Endodermal cell (in vitro differentiated cells): ENCODE results near the gene SLC22A17. TPM values are rescaled to one million over a fixed set of nuclear protein-coding genes. Genes with fewer than 3 reads are reported as not detected.

Experiments
- DNase-seq: peaks from one replicate; pipeline ENCODE4 v3.0.0-alpha.2; 2017
- H3K27ac ChIP-seq: 2 replicates; pipeline ENCODE4 v1.5.1; 2013; ENCODE audit warnings: mild to moderate bottlenecking, low read depth, low read length, moderate library complexity
- H3K27me3 ChIP-seq: 2 replicates; pipeline ENCODE4 v1.6.1; 2013; ENCODE audit warnings: mild to moderate bottlenecking, low read length, moderate library complexity; ENCODE audit not compliant: insufficient read depth, control insufficient read depth, poor library complexity, severe bottlenecking
- H3K36me3 ChIP-seq: 2 replicates; pipeline ENCODE4 v1.7.0; 2013; ENCODE audit warnings: mild to moderate bottlenecking, low read length, moderate library complexity; ENCODE audit not compliant: control insufficient read depth, insufficient read depth
- H3K4me1 ChIP-seq: one replicate; pipeline ENCODE4 v1.7.0; 2013; ENCODE audit warnings: low read length; ENCODE audit not compliant: control insufficient read depth, insufficient read depth
- H3K4me3 ChIP-seq: 2 replicates; pipeline ENCODE4 v1.5.1; 2013; ENCODE audit warnings: mild to moderate bottlenecking, low read length, moderate library complexity
- H3K9ac ChIP-seq: 2 replicates; pipeline ENCODE4 v1.6.1; 2013; ENCODE audit warnings: mild to moderate bottlenecking, low read length, moderate library complexity; ENCODE audit not compliant: poor library complexity, severe bottlenecking; ENCODE audit errors: extremely low read depth
- H3K9me3 ChIP-seq: 2 replicates; pipeline ENCODE4 v1.6.1; 2013; ENCODE audit warnings: mild to moderate bottlenecking, low read length, moderate library complexity; ENCODE audit not compliant: control insufficient read depth
- H3K27ac Mint-ChIP-seq: 2 replicates; pipeline ENCODE4 v1.8.0; 2020; ENCODE audit warnings: mixed read lengths
- H3K27me3 Mint-ChIP-seq: 2 replicates; pipeline ENCODE4 v1.8.0; 2021; ENCODE audit warnings: mild to moderate bottlenecking, mixed read lengths; ENCODE audit not compliant: insufficient read depth
- H3K36me3 Mint-ChIP-seq: 2 replicates; pipeline ENCODE4 v1.8.0; 2020; ENCODE audit warnings: low read depth, mixed read lengths
- H3K4me1 Mint-ChIP-seq: 2 replicates; pipeline ENCODE4 v1.8.0; 2020; ENCODE audit warnings: mixed read lengths
- H3K4me3 Mint-ChIP-seq: 2 replicates; pipeline ENCODE4 v1.8.0; 2020; ENCODE audit warnings: mild to moderate bottlenecking, moderate library complexity, mixed read lengths
- H3K9me3 Mint-ChIP-seq: 2 replicates; pipeline ENCODE4 v1.8.0; 2020; ENCODE audit warnings: mild to moderate bottlenecking, mixed read lengths
- WGBS, 2 experiments: methylation state at CpG; one replicate each; pipeline versions ENCODE4 v1.1.5 to v1.1.7; 2013; ENCODE audit warnings: missing lambda C conversion rate in 2 of 2, mixed read lengths in 1 of 2; ENCODE audit not compliant: insufficient coverage in 1 of 2, insufficient read length in 1 of 2; 5-methylcytosine and 5-hydroxymethylcytosine counted together
- total RNA-seq, 2 donors: library from RNA; stranded (reverse); fragmentation: NEBNext Ultra II Directional in 1 of 2; extraction: Animal tissue kit (Norgen Biotek cat#: 25700) in 1 of 2; gene quantifications; 2 replicates in 1 of 2; 3 replicates in 1 of 2; pipeline ENCODE4 v1.2.1, GENCODE V29; 2021
- TF ChIP-seq, protein P1 (sequence below): fragments of 200-600 bp; sonication (generic); conservative IDR thresholded peaks from 2 replicates; pipeline ENCODE4 v1.5.0; 2021; ENCODE audit warnings: antibody characterized with exemption, mild to moderate bottlenecking

Gene SLC22A17
- total RNA-seq, 2 donors from 2014 or later: 49.9 to 89.0 TPM

DNA sequence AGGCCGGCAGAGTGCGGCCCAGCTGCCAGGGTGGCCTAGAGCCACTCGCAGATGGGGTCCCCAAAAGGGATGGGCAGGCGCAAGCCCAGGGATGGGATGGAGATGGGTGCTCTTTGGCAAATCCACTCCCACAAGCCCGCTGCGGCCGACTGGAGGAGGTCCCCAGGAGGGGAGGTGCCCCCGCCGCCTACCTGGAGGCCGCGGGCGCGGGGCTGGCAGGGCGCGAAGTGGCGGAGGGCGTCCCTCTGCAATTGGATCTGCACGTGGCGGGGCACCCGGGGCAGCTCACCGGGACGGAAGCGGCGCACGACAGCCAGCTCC lies 50.8 kb downstream of the SLC22A17 start:
- Mint-ChIP-seq H3K27ac (peak overlapping the region; percentile 70), H3K4me1 (peaks cover 11% of the 10 kb centered on the region), H3K9me3 (no peaks in the 10 kb centered on the region), H3K36me3 (peaks cover 3% of the 10 kb centered on the region), H3K27me3 (peaks cover 29% of the 10 kb centered on the region), H3K4me3 (peak overlapping the region; percentile 74)
- Histone ChIP-seq H3K9ac (peak overlapping the region; percentile 46), H3K27ac (peak overlapping the region; percentile 89), H3K9me3 (no peaks in the 10 kb centered on the region), H3K4me3 (peak overlapping the region; percentile 81), H3K4me1 (no peaks in the 10 kb centered on the region), H3K27me3 (peaks cover 5% of the 10 kb centered on the region), H3K36me3 (peaks cover 6% of the 10 kb centered on the region)
- TF ChIP-seq, protein P1, sequence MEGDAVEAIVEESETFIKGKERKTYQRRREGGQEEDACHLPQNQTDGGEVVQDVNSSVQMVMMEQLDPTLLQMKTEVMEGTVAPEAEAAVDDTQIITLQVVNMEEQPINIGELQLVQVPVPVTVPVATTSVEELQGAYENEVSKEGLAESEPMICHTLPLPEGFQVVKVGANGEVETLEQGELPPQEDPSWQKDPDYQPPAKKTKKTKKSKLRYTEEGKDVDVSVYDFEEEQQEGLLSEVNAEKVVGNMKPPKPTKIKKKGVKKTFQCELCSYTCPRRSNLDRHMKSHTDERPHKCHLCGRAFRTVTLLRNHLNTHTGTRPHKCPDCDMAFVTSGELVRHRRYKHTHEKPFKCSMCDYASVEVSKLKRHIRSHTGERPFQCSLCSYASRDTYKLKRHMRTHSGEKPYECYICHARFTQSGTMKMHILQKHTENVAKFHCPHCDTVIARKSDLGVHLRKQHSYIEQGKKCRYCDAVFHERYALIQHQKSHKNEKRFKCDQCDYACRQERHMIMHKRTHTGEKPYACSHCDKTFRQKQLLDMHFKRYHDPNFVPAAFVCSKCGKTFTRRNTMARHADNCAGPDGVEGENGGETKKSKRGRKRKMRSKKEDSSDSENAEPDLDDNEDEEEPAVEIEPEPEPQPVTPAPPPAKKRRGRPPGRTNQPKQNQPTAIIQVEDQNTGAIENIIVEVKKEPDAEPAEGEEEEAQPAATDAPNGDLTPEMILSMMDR: no peak
- 0 to 1% methylated on average over 15 to 25 of the region's 25 CpGs for WGBS, 2 experiments
- no peak for DNase-seq

DNA sequence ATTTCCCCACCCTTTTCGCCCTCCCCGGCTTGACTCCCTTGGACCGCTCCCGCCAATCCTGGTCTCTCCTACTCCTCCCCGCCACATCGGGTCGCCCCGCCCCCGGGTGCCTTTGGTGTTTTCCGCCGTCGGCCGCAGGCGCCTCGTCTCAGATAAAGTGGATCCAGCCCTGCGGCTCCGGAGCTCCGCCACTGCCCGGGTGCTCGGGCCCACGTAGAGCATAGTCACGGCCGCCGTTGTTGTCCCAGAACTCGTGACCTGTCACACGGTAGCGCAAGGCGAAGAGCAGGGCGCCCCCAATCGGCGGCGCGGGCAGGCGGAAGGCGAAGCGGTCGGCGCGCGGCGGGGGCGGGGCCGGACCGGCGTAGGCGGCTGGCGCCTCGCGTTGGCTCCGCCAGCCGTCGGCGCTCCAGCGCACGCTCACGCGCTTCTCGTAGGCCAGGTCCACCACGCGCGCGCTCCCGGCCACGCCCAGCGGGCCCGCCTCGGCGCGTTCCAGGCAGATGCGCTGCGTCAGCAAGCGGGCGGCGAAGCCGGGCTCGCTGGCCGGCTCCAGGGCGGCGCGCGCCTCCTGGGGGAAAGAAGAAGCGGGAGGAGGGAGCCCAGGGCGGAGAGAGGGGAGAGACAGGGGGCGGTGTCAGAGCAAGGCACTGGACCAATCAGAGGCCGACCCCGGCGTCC lies 51.3 kb downstream of the SLC22A17 start:
- peaks cover 6% of the 10 kb centered on the region for H3K36me3 ChIP-seq
- H3K27me3 Mint-ChIP-seq: peaks cover 34% of the 10 kb centered on the region
- H3K27ac Mint-ChIP-seq: peak overlapping the region; percentile 96
- H3K36me3 Mint-ChIP-seq: peaks cover 3% of the 10 kb centered on the region
- peak overlapping the region; percentile 74 for H3K4me3 Mint-ChIP-seq
- H3K9me3 Mint-ChIP-seq: no peaks in the 10 kb centered on the region
- no peaks in the 10 kb centered on the region for H3K4me1 ChIP-seq
- H3K4me3 ChIP-seq: peak overlapping the region; percentile 81
- H3K9me3 ChIP-seq: no peaks in the 10 kb centered on the region
- peaks cover 5% of the 10 kb centered on the region for H3K27me3 ChIP-seq
- TF ChIP-seq, protein P1: peak; percentile 94
- DNase-seq: peak; percentile 99
- peak overlapping the region; percentile 94 for H3K27ac ChIP-seq
- peaks cover 11% of the 10 kb centered on the region for H3K4me1 Mint-ChIP-seq
- peak overlapping the region; percentile 58 for H3K9ac ChIP-seq
- 0% methylated on average over 9 to 87 of the region's 87 CpGs for WGBS, 2 experiments

DNA sequence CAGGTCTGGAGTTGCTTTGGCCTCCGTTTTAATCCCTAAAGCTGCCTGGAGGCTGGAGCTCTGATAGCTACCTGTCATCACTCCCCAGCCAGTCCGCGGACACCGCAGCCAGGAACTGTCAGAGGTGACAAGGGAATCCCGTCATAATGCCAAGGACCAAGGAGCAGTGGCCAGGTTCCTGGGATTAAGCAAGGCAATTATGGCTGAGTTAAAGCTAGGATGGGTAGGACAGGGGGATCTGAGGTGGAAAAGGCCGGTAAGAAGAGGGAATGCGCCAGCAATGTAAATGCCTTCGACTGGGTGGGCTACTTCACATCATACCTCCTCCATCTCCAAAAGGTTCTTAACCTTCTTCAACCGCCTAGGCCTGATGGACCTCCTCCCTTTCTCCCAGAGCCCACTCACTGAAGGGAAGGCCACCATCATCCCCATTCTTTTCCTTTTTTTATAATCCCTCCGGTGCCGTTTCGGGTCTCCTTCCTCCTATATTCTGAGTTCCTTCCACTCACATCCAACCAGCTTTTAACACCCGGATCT lies 51.9 kb downstream of the SLC22A17 start:
- no peaks in the 10 kb centered on the region for H3K9me3 ChIP-seq
- H3K9ac ChIP-seq: peak overlapping the region; percentile 28

More for the DNA sequence above, 51.9 kb downstream of the SLC22A17 start:
- Histone ChIP-seq H3K27me3 (peaks cover 5% of the 10 kb centered on the region), H3K27ac (peak overlapping the region; percentile 50), H3K36me3 (peaks cover 6% of the 10 kb centered on the region), H3K4me3 (peak overlapping the region; percentile 87), H3K4me1 (no peaks in the 10 kb centered on the region)
- Mint-ChIP-seq H3K4me3 (peak overlapping the region; percentile 74), H3K36me3 (peaks cover 3% of the 10 kb centered on the region), H3K9me3 (no peaks in the 10 kb centered on the region), H3K4me1 (peaks cover 8% of the 10 kb centered on the region), H3K27ac (peak overlapping the region; percentile 83), H3K27me3 (peaks cover 41% of the 10 kb centered on the region)
- 12 to 24% methylated on average over 7 to 13 of the region's 13 CpGs for WGBS, 2 experiments
- peak; percentile 70 for DNase-seq
- TF ChIP-seq, protein P1: no peak
